H1 (cell line): ENCODE results near the gene AAK1. TPM values are rescaled to one million over a fixed set of nuclear protein-coding genes. Genes with fewer than 3 reads are reported as not detected.

Experiments
- CTCF ChIA-PET: fragments of 300-600 bp; sonication (Branson Sonifier 250); formaldehyde crosslinking; loops from one replicate; lab custom pipeline; 2021; ENCODE audit not compliant: partially characterized antibody; lab: Charles Lee
- POLR2A ChIA-PET: fragments of 300-600 bp; sonication (Branson Sonifier 250); formaldehyde crosslinking; loops from one replicate; lab custom pipeline; 2021; ENCODE audit warnings: inconsistent platforms; ENCODE audit not compliant: partially characterized antibody; lab: Charles Lee
- DNase-seq, 2 experiments: peaks; one replicate each; pipeline versions ENCODE4 v3.0.0 to v3.0.0-alpha.2; 2010 to 2022; ENCODE audit warnings: low spot score in 2 of 2, low read depth in 1 of 2, mixed read lengths in 1 of 2
- FAIRE-seq: peaks from 2 replicates; lab custom pipeline; 2011; peaks lifted over from hg19 to GRCh38; lab: Jason Lieb, UNC
- H2AFZ ChIP-seq: 2 replicates; pipeline ENCODE4 v1.8.1; 2012; ENCODE audit warnings: low read length, inconsistent platforms
- H2AK5ac ChIP-seq: 2 replicates; pipeline ENCODE4 v1.6.1; 2013; ENCODE audit warnings: low read depth, low read length
- H2BK120ac ChIP-seq: replicated peaks from 2 replicates; pipeline ENCODE3; 2013; ENCODE audit warnings: low read depth, low read length, inconsistent platforms
- H2BK12ac ChIP-seq: 2 replicates; pipeline ENCODE4 v1.6.1; 2013; ENCODE audit warnings: low read depth, low read length
- H2BK15ac ChIP-seq: 2 replicates; pipeline ENCODE4 v1.6.1; 2013; ENCODE audit warnings: low read length
- H2BK20ac ChIP-seq: 2 replicates; pipeline ENCODE4 v1.6.1; 2013; ENCODE audit warnings: low read length
- H2BK5ac ChIP-seq: 2 replicates; pipeline ENCODE4 v1.6.1; 2013; ENCODE audit warnings: low read depth, low read length
- H3K14ac ChIP-seq: 2 replicates; pipeline ENCODE4 v1.6.1; 2013; ENCODE audit warnings: inconsistent platforms; ENCODE audit not compliant: insufficient read length
- H3K18ac ChIP-seq: 2 replicates; pipeline ENCODE4 v1.6.1; 2013; ENCODE audit warnings: low read length; ENCODE audit errors: extremely low read depth
- H3K23ac ChIP-seq: 2 replicates; pipeline ENCODE4 v1.6.1; 2013; ENCODE audit warnings: inconsistent platforms; ENCODE audit not compliant: insufficient read length
- H3K23me2 ChIP-seq: 2 replicates; pipeline ENCODE4 v1.6.1; 2013; ENCODE audit warnings: low read depth, low read length
- H3K27ac ChIP-seq: 2 replicates; pipeline ENCODE4 v1.6.1; 2011; ENCODE audit warnings: low read depth, low read length, inconsistent platforms
- H3K27me3 ChIP-seq, 4 experiments: replicated peaks in 1 of 4; 1 replicate in 1 of 4; 2 replicates in 3 of 4; pipeline versions ENCODE4 v1.6.1 to v1.8.1; 2011 to 2013; ENCODE audit warnings: low read length in 3 of 4, mild to moderate bottlenecking in 3 of 4, inconsistent platforms in 2 of 4, mixed read lengths in 2 of 4, moderate library complexity in 1 of 4; ENCODE audit not compliant: control insufficient read depth in 3 of 4, insufficient read depth in 3 of 4; ENCODE audit errors: extremely low read depth in 1 of 4
- H3K36me3 ChIP-seq, 4 experiments: 2 replicates each; pipeline versions ENCODE4 v1.6.1 to v1.8.1; 2011 to 2013; ENCODE audit warnings: mild to moderate bottlenecking in 4 of 4, low read length in 3 of 4, moderate library complexity in 2 of 4, control low read depth in 1 of 4, inconsistent platforms in 1 of 4; ENCODE audit not compliant: insufficient read depth in 4 of 4, control insufficient read depth in 2 of 4
- H3K4ac ChIP-seq: replicated peaks from 2 replicates; pipeline ENCODE3; 2013; ENCODE audit warnings: low read length, low read depth, mixed read lengths, inconsistent platforms; ENCODE audit not compliant: insufficient read length
- H3K4me1 ChIP-seq, 4 experiments: replicated peaks in 1 of 4; 1 replicate in 1 of 4; 2 replicates in 3 of 4; pipeline versions ENCODE4 v1.6.1 to v1.8.1; 2011 to 2013; ENCODE audit warnings: low read length in 3 of 4, inconsistent platforms in 2 of 4, mixed read lengths in 1 of 4; ENCODE audit not compliant: insufficient read depth in 4 of 4, control insufficient read depth in 3 of 4
- H3K4me2 ChIP-seq, 2 experiments: 2 replicates each; pipeline versions ENCODE4 v1.6.1 to v1.8.1; 2011 to 2013; ENCODE audit warnings: low read depth in 2 of 2, low read length in 2 of 2, control low read depth in 1 of 2, inconsistent platforms in 1 of 2, mild to moderate bottlenecking in 1 of 2; ENCODE audit not compliant: insufficient read depth in 1 of 2
- H3K4me3 ChIP-seq, 4 experiments: fragments of 200-600, 300-600 bp in 1 of 4; sonication (generic), shearing (Covaris generic), sonication (Bioruptor Twin) in 1 of 4; 2 replicates each; pipeline versions ENCODE4 v1.5.1 to v1.8.1; 2011 to 2016; ENCODE audit warnings: low read length in 4 of 4, low read depth in 3 of 4, control low read depth in 2 of 4, inconsistent platforms in 2 of 4, mild to moderate bottlenecking in 2 of 4, mixed read lengths in 1 of 4, moderate library complexity in 1 of 4; ENCODE audit not compliant: insufficient read depth in 2 of 4; ENCODE audit errors: extremely low read depth in 1 of 4
- H3K56ac ChIP-seq: replicated peaks from 2 replicates; pipeline ENCODE3; 2013; ENCODE audit warnings: low read depth, mild to moderate bottlenecking, mixed read lengths, low read length, inconsistent platforms; ENCODE audit not compliant: insufficient read length
- H3K79me1 ChIP-seq: 2 replicates; pipeline ENCODE4 v1.6.1; 2013; ENCODE audit warnings: low read depth, low read length, control low read depth
- H3K79me2 ChIP-seq, 2 experiments: 2 replicates each; pipeline versions ENCODE4 v1.6.1 to v1.8.1; 2012 to 2013; ENCODE audit warnings: low read length in 2 of 2, mild to moderate bottlenecking in 2 of 2, inconsistent platforms in 1 of 2; ENCODE audit not compliant: insufficient read depth in 2 of 2, control insufficient read depth in 1 of 2
- H3K9ac ChIP-seq, 4 experiments: replicated peaks in 1 of 4; 1 replicate in 1 of 4; 2 replicates in 3 of 4; pipeline versions ENCODE4 v1.6.1 to v1.8.1; 2011 to 2013; ENCODE audit warnings: low read depth in 3 of 4, low read length in 3 of 4, control low read depth in 2 of 4, mild to moderate bottlenecking in 2 of 4, moderate library complexity in 2 of 4, inconsistent platforms in 1 of 4; ENCODE audit errors: extremely low read depth in 1 of 4
- H3K9me3 ChIP-seq, 2 experiments: 2 replicates each; pipeline versions ENCODE4 v1.6.1 to v1.8.1; 2012 to 2013; ENCODE audit warnings: mild to moderate bottlenecking in 2 of 2, moderate library complexity in 2 of 2, control low read depth in 1 of 2, inconsistent platforms in 1 of 2, low read depth in 1 of 2, low read length in 1 of 2, mixed read lengths in 1 of 2; ENCODE audit not compliant: insufficient read depth in 2 of 2
- H4K20me1 ChIP-seq, 2 experiments: replicated peaks in 1 of 2; 2 replicates each; pipeline versions ENCODE3 to v1.8.1; 2011 to 2013; ENCODE audit warnings: inconsistent platforms in 2 of 2, low read length in 2 of 2, mild to moderate bottlenecking in 1 of 2; ENCODE audit not compliant: insufficient read depth in 2 of 2, control insufficient read depth in 1 of 2
- H4K5ac ChIP-seq: 2 replicates; pipeline ENCODE4 v1.6.1; 2013; ENCODE audit warnings: low read length, low read depth, mixed read lengths, inconsistent platforms; ENCODE audit not compliant: insufficient read length
- H4K8ac ChIP-seq: 2 replicates; pipeline ENCODE4 v1.8.0; 2013; ENCODE audit warnings: mild to moderate bottlenecking, moderate library complexity, low read length, inconsistent platforms; ENCODE audit not compliant: insufficient read depth; ENCODE audit errors: extremely low read depth
- H4K91ac ChIP-seq: replicated peaks from 2 replicates; pipeline ENCODE3; 2013; ENCODE audit warnings: low read length, mixed read lengths, inconsistent platforms; ENCODE audit not compliant: insufficient read length
- KDM1A ChIP-seq: fragments of 200-600, 300-600 bp; sonication (generic); IDR thresholded peaks from 2 replicates; pipeline ENCODE4 v1.7.1; 2016; ENCODE audit warnings: mild to moderate bottlenecking, low read length, borderline replicate concordance
- MAX ChIP-seq: IDR thresholded peaks from 2 replicates; pipeline ENCODE4 v1.6.1; 2012; ENCODE audit warnings: inconsistent platforms
- POU5F1 ChIP-seq: IDR thresholded peaks from 2 replicates; pipeline ENCODE4 v1.6.1; 2011; ENCODE audit warnings: low read depth, mild to moderate bottlenecking, low read length, moderate library complexity
- SP1 ChIP-seq: IDR thresholded peaks from 2 replicates; pipeline ENCODE4 v1.6.1; 2011; ENCODE audit warnings: low read depth, low read length
- WGBS, 2 experiments: shearing (Covaris generic) in 1 of 2; methylation state at CpG; one replicate each; pipeline versions ENCODE4 v1.1.6 to v1.1.7; 2013 to 2015; ENCODE audit warnings: low lambda C conversion rate in 2 of 2, mixed read lengths in 2 of 2, inconsistent platforms in 1 of 2, low coverage in 1 of 2, missing lambda C conversion rate in 1 of 2; ENCODE audit not compliant: insufficient replicate concordance in 2 of 2, insufficient coverage in 1 of 2, insufficient read length in 1 of 2; ENCODE audit errors: extremely low coverage in 1 of 2, missing lambda C conversion rate in 1 of 2; 5-methylcytosine and 5-hydroxymethylcytosine counted together
- polyA plus RNA-seq, 7 experiments: library from polyadenylated mRNA; depleted of rRNA in 3 of 7; stranded (reverse) in 5 of 7; unstranded in 2 of 7; fragments of >200 nt in 5 of 7; fragments of 200-250 nt in 2 of 7; gene quantifications; 1 replicate in 5 of 7; 2 replicates in 1 of 7; 4 replicates in 1 of 7; pipeline versions ENCODE4 v1.2.1 to v1.2.3, GENCODE V29; 2011 to 2013; ENCODE audit warnings: missing spikeins in 2 of 7, mixed read lengths in 2 of 7
- total RNA-seq: library from RNA; stranded (reverse); fragmentation: NEBNext Ultra II Directional; extraction: Animal tissue kit (Norgen Biotek cat#: 25700); gene quantifications from 2 replicates; pipeline ENCODE4 v1.2.1, GENCODE V29; 2021

The AAK1 gene
- total and polyA plus RNA-seq, 2 of the 8 experiments (the other 6 are each of a cell fraction or from before 2014, with no cell fraction given): 10.0 to 40.5 TPM

GRCh38 chr2:69514819-69515218, 128.7 kb downstream of the AAK1 start:
- no peak overlapping the region for H4K5ac ChIP-seq
- WGBS, 2 experiments: 68% methylated on average over 1 of the region's 1 CpG; no CpG with 5 or more reads in 1 of the 2 experiments

More at GRCh38 chr2:69514819-69515218, 128.7 kb downstream of the AAK1 start:
- Histone ChIP-seq H4K8ac (no peak overlapping the region; the same call in 1 of the 2 replicates), H3K56ac (no peak overlapping the region), H3K23ac (no peak overlapping the region), H2BK5ac (no peak overlapping the region), H4K91ac (no peak overlapping the region), H3K4me1 (peaks cover 0 to 3% (median 1%) of the 10 kb centered on the region in 4 experiments; a peak in 1 of 7 replicates), H2BK120ac (no peak overlapping the region), H3K23me2 (no peaks in the 10 kb centered on the region), H3K27me3 (no peaks in the 10 kb centered on the region), H3K9me3 (no peaks in the 10 kb centered on the region), H2BK15ac (no peak overlapping the region), H3K4me3 (no peak overlapping the region), H3K79me1 (no peaks in the 10 kb centered on the region), H4K20me1 (peaks cover 0 to 2% of the 10 kb centered on the region in 2 experiments), H3K79me2 (no peaks in the 10 kb centered on the region), H2AFZ (no peak overlapping the region), H3K27ac (no peak overlapping the region), H3K4ac (no peak overlapping the region), H3K36me3 (peaks cover 4 to 27% (median 10%) of the 10 kb centered on the region in 4 experiments), H2BK20ac (no peak overlapping the region), H2AK5ac (no peak overlapping the region), H3K4me2 (no peak overlapping the region), H3K14ac (no peak overlapping the region), H3K9ac (no peak overlapping the region), H2BK12ac (no peak overlapping the region), H3K18ac (no peak overlapping the region)
- POLR2A ChIA-PET: interaction anchor here (0.8 to 1.2 kb wide), 2 partner anchors 10 to 78 kb away, joined by 3 read pairs; partner anchors contain the start of gene NFU1
- CTCF ChIA-PET: interaction anchor here (0.8 to 1.5 kb wide), 6 partner anchors 13 to 216 kb away, joined by 3 to 5 read pairs (median 3); no protein-coding TSS in a partner anchor
- TF ChIP-seq POU5F1 (no peak), SP1 (no peak), KDM1A (no peak), MAX (no peak)
- no peak for FAIRE-seq
- no peak for DNase-seq
